Measurements from ENCODE around the gene CCDC136.

Gene CCDC136

GRCh38 chr7:128791121-128791971, at the start of gene CCDC136:
CCDC136 (plus strand) TSS chr7:128791968; CDS start chr7:128792412, 444 bp downstream.
- H3K9me3 ChIP-seq (ENCODE audit: control insufficient read depth, insufficient read depth, low read length) = no peaks in the 10 kb centered on the region
- H3K27ac ChIP-seq (ENCODE audit: low read depth, low read length) = no peak within 1 kb of the TSS

GRCh38 chr7:128742206-128742605, 49.6 kb upstream of the CCDC136 start:
- Histone ChIP-seq H3K9me2 (replicated peaks; ENCODE audit: control insufficient read depth, low read length) (no peaks in the 10 kb centered on the region), H3K4me1 (ENCODE audit: control insufficient read depth, low read length) (peaks cover 33% of the 10 kb centered on the region), H3F3A (ENCODE audit: control insufficient read depth, insufficient read depth) (0 out of 2 replicates have a peak, but pooled peaks cover 5% of the 10 kb centered on the region), H3K27ac (ENCODE audit: low read depth, low read length) (no peak overlapping the region), H3K79me2 (ENCODE audit: control insufficient read depth, low read length) (peaks cover 84% of the 10 kb centered on the region), H3K4me3 (ENCODE audit: low read length) (no peak overlapping the region), H3K4me2 (ENCODE audit: low read length) (no peak overlapping the region), H3K9me3 (ENCODE audit: control insufficient read depth, insufficient read depth, low read length) (no peaks in the 10 kb centered on the region), H3K36me3 (ENCODE audit: control insufficient read depth, low read length) (peaks cover 47% of the 10 kb centered on the region), H3K27me3 (ENCODE audit: control insufficient read depth, low read length) (no peaks in the 10 kb centered on the region), H4K20me1 (ENCODE audit: control insufficient read depth, insufficient read depth, low read depth, low read length) (peaks cover 34% of the 10 kb centered on the region)
- TF ChIP-seq CTCF (IDR thresholded peaks at IDR 0.05; ENCODE audit: low read depth, low read length, poor library complexity, severe bottlenecking) (no peak), EZH2phosphoT487 (IDR thresholded peaks at IDR 0.05; ENCODE audit: borderline replicate concordance, low read length) (no peak)

More at GRCh38 chr7:128791121-128791971, at the start of gene CCDC136:
- H3K79me2 ChIP-seq (ENCODE audit: control insufficient read depth, low read length) = peaks cover 4% of the 10 kb centered on the region; the same call in 1 of the 2 replicates
- H3K36me3 ChIP-seq (ENCODE audit: control insufficient read depth, low read length) = peaks cover 9% of the 10 kb centered on the region; the same call in 1 of the 2 replicates
- H3K4me3 ChIP-seq (ENCODE audit: low read length) = peak within 1 kb of the TSS; percentile 86
- TF ChIP-seq CTCF (IDR thresholded peaks at IDR 0.05; ENCODE audit: low read depth, low read length, poor library complexity, severe bottlenecking) = no peak
- TF ChIP-seq EZH2phosphoT487 (IDR thresholded peaks at IDR 0.05; ENCODE audit: borderline replicate concordance, low read length) = no peak
- peaks cover 26% of the 10 kb centered on the region for H3K27me3 ChIP-seq (ENCODE audit: control insufficient read depth, low read length)
- peak within 1 kb of the TSS; percentile 91 for H3K4me2 ChIP-seq (ENCODE audit: low read length)
- H3F3A ChIP-seq (ENCODE audit: control insufficient read depth, insufficient read depth) = no peaks in the 10 kb centered on the region
- peaks cover 26% of the 10 kb centered on the region for H3K4me1 ChIP-seq (ENCODE audit: control insufficient read depth, low read length)
- no peaks in the 10 kb centered on the region for H3K9me2 ChIP-seq (replicated peaks; ENCODE audit: control insufficient read depth, low read length)
- H4K20me1 ChIP-seq (ENCODE audit: control insufficient read depth, insufficient read depth, low read depth, low read length) = no peaks in the 10 kb centered on the region

- no peaks in the 10 kb centered on the region for H3K9me2 ChIP-seq (replicated peaks; ENCODE audit: control insufficient read depth, low read length)
- TF ChIP-seq CTCF (IDR thresholded peaks at IDR 0.05; ENCODE audit: low read depth, low read length, poor library complexity, severe bottlenecking) (no peak), EZH2phosphoT487 (IDR thresholded peaks at IDR 0.05; ENCODE audit: borderline replicate concordance, low read length) (no peak)
These were observed 48.5 kb upstream of the CCDC136 start for GRCh38 chr7:128743112-128743772.

More at GRCh38 chr7:128743112-128743772, 48.5 kb upstream of the CCDC136 start:
- peaks cover 58% of the 10 kb centered on the region for H3K36me3 ChIP-seq (ENCODE audit: control insufficient read depth, low read length)
- H3K79me2 ChIP-seq (ENCODE audit: control insufficient read depth, low read length) = peaks cover 95% of the 10 kb centered on the region
- no peak overlapping the region for H3K4me2 ChIP-seq (ENCODE audit: low read length)
- H3K4me1 ChIP-seq (ENCODE audit: control insufficient read depth, low read length) = peaks cover 29% of the 10 kb centered on the region
- 0 out of 2 replicates have a peak, but pooled peaks cover 1% of the 10 kb centered on the region for H3F3A ChIP-seq (ENCODE audit: control insufficient read depth, insufficient read depth)
- H4K20me1 ChIP-seq (ENCODE audit: control insufficient read depth, insufficient read depth, low read depth, low read length) = peaks cover 39% of the 10 kb centered on the region
- no peaks in the 10 kb centered on the region for H3K9me3 ChIP-seq (ENCODE audit: control insufficient read depth, insufficient read depth, low read length)
- H3K27ac ChIP-seq (ENCODE audit: low read depth, low read length) = no peak overlapping the region
- H3K27me3 ChIP-seq (ENCODE audit: control insufficient read depth, low read length) = no peaks in the 10 kb centered on the region
- no peak overlapping the region for H3K4me3 ChIP-seq (ENCODE audit: low read length)
